HepG2 (cell line): ENCODE data around the gene SETD7. TPM values are rescaled to one million over a fixed set of nuclear protein-coding genes. Genes with fewer than 3 reads are reported as not detected.

Experiments used
- ATAC-seq: fragments of 200-7000 bp; cut with Tn5 transposase; 3 replicates; pipeline ENCODE4 v1.9.1; 2020; ENCODE audit warnings: mild to moderate bottlenecking, moderate library complexity
- BruUV-seq: library from RNA; stranded (reverse); fragments of 400-500 nt; replicated peaks from 2 replicates; lab custom pipeline; 2021; lab: Mats Ljungman, UMichigan
- CTCF ChIA-PET: fragments of 300-600 bp; formaldehyde crosslinking; extraction: SDS; loops from one replicate; lab custom pipeline; 2021; ENCODE audit warnings: low total read pairs, inconsistent platforms, low intra/inter-chr PET ratio; lab: Yijun Ruan, JAX
- POLR2A ChIA-PET: fragments of 350-600 bp; sonication (Branson Sonifier 250); formaldehyde crosslinking; loops from one replicate; lab custom pipeline; 2020; ENCODE audit warnings: antibody characterized with exemption, inconsistent platforms; lab: Yijun Ruan, JAX
- DNase-seq: peaks from one replicate; pipeline ENCODE4 v3.0.0-alpha.2; 2015; ENCODE audit warnings: low spot score
- FAIRE-seq: peaks from 3 replicates; lab custom pipeline; 2011; peaks lifted over from hg19 to GRCh38; lab: Jason Lieb, UNC
- H2AFZ ChIP-seq: one replicate; pipeline ENCODE4 v1.6.1; 2011; ENCODE audit warnings: low read length, inconsistent platforms
- H3K27ac ChIP-seq: fragments of 300-600 bp; 3 replicates; pipeline ENCODE4 v1.8.0; 2011; ENCODE audit warnings: mixed run types, mild to moderate bottlenecking, mixed read lengths, low read length, inconsistent platforms; ENCODE audit not compliant: insufficient read depth; ENCODE audit errors: extremely low read length
- H3K27me3 ChIP-seq, 2 experiments: fragments of 200-600 bp in 1 of 2; 2 replicates in 1 of 2; 3 replicates in 1 of 2; pipeline versions ENCODE4 v1.6.0 to v1.8.0; 2011; ENCODE audit warnings: low read length in 2 of 2, mild to moderate bottlenecking in 2 of 2, moderate library complexity in 2 of 2, inconsistent platforms in 1 of 2; ENCODE audit not compliant: insufficient read depth in 2 of 2, control insufficient read depth in 1 of 2
- H3K36me3 ChIP-seq, 2 experiments: fragments of 200-600 bp in 1 of 2; replicated peaks in 1 of 2; 2 replicates in 1 of 2; 3 replicates in 1 of 2; pipeline versions ENCODE4 v1.5.1 to v1.8.0; 2011; ENCODE audit warnings: low read length in 2 of 2, inconsistent platforms in 1 of 2; ENCODE audit not compliant: insufficient read depth in 2 of 2, control insufficient read depth in 1 of 2
- H3K4me1 ChIP-seq: 2 replicates; pipeline ENCODE4 v1.5.1; 2012; ENCODE audit warnings: low read length, inconsistent platforms; ENCODE audit not compliant: insufficient read depth
- H3K4me2 ChIP-seq: 2 replicates; pipeline ENCODE4 v1.6.0; 2011; ENCODE audit warnings: low read depth, low read length, inconsistent platforms
- H3K4me3 ChIP-seq, 3 experiments: fragments of 200-600 bp in 1 of 3; sonication (generic), shearing (Covaris generic) in 1 of 3; replicated peaks in 1 of 3; 2 replicates each; pipeline ENCODE4 v1.5.1; 2011 to 2016; ENCODE audit warnings: low read length in 3 of 3, inconsistent platforms in 2 of 3, low read depth in 2 of 3, mild to moderate bottlenecking in 2 of 3, control low read depth in 1 of 3, mixed read lengths in 1 of 3; ENCODE audit not compliant: insufficient read depth in 1 of 3
- H3K79me2 ChIP-seq: one replicate; pipeline ENCODE4 v1.6.1; 2011; ENCODE audit warnings: low read length, inconsistent platforms; ENCODE audit not compliant: insufficient read depth
- H3K9ac ChIP-seq: 2 replicates; pipeline ENCODE4 v1.6.0; 2011; ENCODE audit warnings: mild to moderate bottlenecking, low read depth, low read length, inconsistent platforms; ENCODE audit not compliant: insufficient read depth
- H3K9me3 ChIP-seq: 2 replicates; pipeline ENCODE4 v1.5.1; 2012; ENCODE audit warnings: mild to moderate bottlenecking, low read length
- H4K20me1 ChIP-seq: 2 replicates; pipeline ENCODE4 v1.6.0; 2011; ENCODE audit warnings: inconsistent platforms, mild to moderate bottlenecking, low read length, moderate library complexity; ENCODE audit not compliant: insufficient read depth
- RFX1 ChIP-seq: fragments of 450-650 bp; IDR thresholded peaks from 2 replicates; pipeline ENCODE4 v1.6.1; 2017
- RFXAP ChIP-seq: sonication (generic); formaldehyde crosslinking; IDR thresholded peaks from 2 replicates; pipeline ENCODE4 v1.4.0; 2020; ENCODE audit warnings: missing genetic modification reagents, borderline replicate concordance
- SP5 ChIP-seq: IDR thresholded peaks from 2 replicates; pipeline ENCODE4 v1.6.1; 2016; ENCODE audit warnings: low read depth, borderline replicate concordance
- TRIM24 ChIP-seq: sonication (generic); formaldehyde crosslinking; IDR thresholded peaks from 2 replicates; pipeline ENCODE4 v1.8.0; 2022; ENCODE audit warnings: mild to moderate bottlenecking, missing genetic modification reagents
- ZBTB1 ChIP-seq: sonication (generic); formaldehyde crosslinking; IDR thresholded peaks from 2 replicates; pipeline ENCODE4 v1.4.0; 2020; ENCODE audit warnings: missing genetic modification reagents, borderline replicate concordance
- ZBTB8A ChIP-seq: sonication (generic); formaldehyde crosslinking; IDR thresholded peaks from 2 replicates; pipeline ENCODE4 v1.4.0; 2020; ENCODE audit warnings: mild to moderate bottlenecking, low read depth, missing genetic modification reagents, borderline replicate concordance
- ZNF24 ChIP-seq: fragments of 450-650 bp; IDR thresholded peaks from 2 replicates; pipeline ENCODE4 v1.6.1; 2017; ENCODE audit warnings: antibody characterized with exemption, mild to moderate bottlenecking
- ZNF251 ChIP-seq: sonication (generic); formaldehyde crosslinking; IDR thresholded peaks from 2 replicates; pipeline ENCODE4 v1.9.0; 2021; ENCODE audit warnings: mild to moderate bottlenecking, missing genetic modification reagents
- ZNF513 ChIP-seq: sonication (generic); formaldehyde crosslinking; conservative IDR thresholded peaks from 2 replicates; pipeline ENCODE4 v1.5.0; 2020; ENCODE audit warnings: missing genetic modification reagents
- ZNF660 ChIP-seq: sonication (generic); formaldehyde crosslinking; IDR thresholded peaks from 2 replicates; pipeline ENCODE4 v1.5.1; 2020; ENCODE audit warnings: mild to moderate bottlenecking, low read depth, missing genetic modification reagents, borderline replicate concordance
- WGBS: methylation state at CpG from one replicate; pipeline ENCODE4 v1.1.6; 2017; ENCODE audit warnings: low lambda C conversion rate; 5-methylcytosine and 5-hydroxymethylcytosine counted together
- in situ Hi-C: cut with HindIII; loops from 2 replicates; pipeline ENCODE4 v1.10.0; 2017; ENCODE audit warnings: low pct_unique_long_range_greater_than_20kb; ENCODE audit not compliant: extremely low pct_ligation_motif_present
- intact Hi-C: fragments of 100-400 bp; cut with micrococcal nuclease; formaldehyde crosslinking; loops from one replicate; pipeline ENCODE4 v1.10.0; 2022; ENCODE audit not compliant: unreplicated experiment
- polyA plus RNA-seq, 8 experiments: library from polyadenylated mRNA; depleted of rRNA in 3 of 8; stranded (reverse) in 7 of 8; unstranded in 1 of 8; fragments of >200 nt; fragmentation: Illumina TruSeq in 4 of 8; extraction: Trizol in 4 of 8; gene quantifications; 2 replicates each; pipeline versions ENCODE4 v1.2.1 to v1.2.3, GENCODE V29; 2011 to 2016; ENCODE audit warnings: low read depth in 4 of 8, missing spikeins in 1 of 8, mixed read lengths in 1 of 8; ENCODE audit not compliant: insufficient read depth in 1 of 8
- total RNA-seq, 5 experiments: library from RNA; depleted of rRNA; stranded (reverse); fragments of >200 nt; fragmentation: Illumina TruSeq; extraction: Trizol; gene quantifications; 2 replicates each; pipeline ENCODE4 v1.2.3, GENCODE V29; 2016; ENCODE audit warnings: low read depth in 1 of 5
- TF ChIP-seq, protein P1 (sequence below): sonication (generic); formaldehyde crosslinking; IDR thresholded peaks from 2 replicates; pipeline ENCODE4 v1.5.1; 2020; ENCODE audit warnings: missing genetic modification reagents, mild to moderate bottlenecking, borderline replicate concordance
- TF ChIP-seq, protein P2 (sequence below): sonication (generic); formaldehyde crosslinking; IDR thresholded peaks from 2 replicates; pipeline ENCODE4 v1.4.0; 2020; ENCODE audit warnings: missing genetic modification reagents, borderline replicate concordance
- TF ChIP-seq, protein P3 (sequence below): sonication (generic); formaldehyde crosslinking; IDR thresholded peaks from 2 replicates; pipeline ENCODE4 v1.5.1; 2020; ENCODE audit warnings: missing genetic modification reagents, mild to moderate bottlenecking, borderline replicate concordance

Gene SETD7
- total and polyA plus RNA-seq, 2 of the 13 experiments (the other 11 are each of a cell fraction or from before 2014, with no cell fraction given): 0.08 to 0.22 TPM

GRCh38 chr4:139560406-139561104 is 4.5 kb upstream of the SETD7 start:
- BruUV-seq: no TSS peak
- no peak for DNase-seq
- POLR2A ChIA-PET: no interaction called here
- intact Hi-C loops: no loop called here
- H3K36me3 ChIP-seq: no peaks in the 10 kb centered on the region
- TF ChIP-seq ZBTB1 (CRISPR knock-in tag) (no peak), ZNF251 (CRISPR knock-in tag) (no peak), SP5 (CRISPR knock-in tag) (no peak), TRIM24 (no peak), ZNF513 (CRISPR knock-in tag) (no peak), ZNF24 (no peak), RFXAP (CRISPR knock-in tag) (no peak), ZNF660 (CRISPR knock-in tag) (no peak), ZBTB8A (no peak), RFX1 (no peak)
- TF ChIP-seq, protein P1, sequence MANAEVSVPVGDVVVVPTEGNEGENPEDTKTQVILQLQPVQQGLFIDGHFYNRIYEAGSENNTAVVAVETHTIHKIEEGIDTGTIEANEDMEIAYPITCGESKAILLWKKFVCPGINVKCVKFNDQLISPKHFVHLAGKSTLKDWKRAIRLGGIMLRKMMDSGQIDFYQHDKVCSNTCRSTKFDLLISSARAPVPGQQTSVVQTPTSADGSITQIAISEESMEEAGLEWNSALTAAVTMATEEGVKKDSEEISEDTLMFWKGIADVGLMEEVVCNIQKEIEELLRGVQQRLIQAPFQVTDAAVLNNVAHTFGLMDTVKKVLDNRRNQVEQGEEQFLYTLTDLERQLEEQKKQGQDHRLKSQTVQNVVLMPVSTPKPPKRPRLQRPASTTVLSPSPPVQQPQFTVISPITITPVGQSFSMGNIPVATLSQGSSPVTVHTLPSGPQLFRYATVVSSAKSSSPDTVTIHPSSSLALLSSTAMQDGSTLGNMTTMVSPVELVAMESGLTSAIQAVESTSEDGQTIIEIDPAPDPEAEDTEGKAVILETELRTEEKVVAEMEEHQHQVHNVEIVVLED (CRISPR knock-in tag): no peak
- TF ChIP-seq, protein P2, sequence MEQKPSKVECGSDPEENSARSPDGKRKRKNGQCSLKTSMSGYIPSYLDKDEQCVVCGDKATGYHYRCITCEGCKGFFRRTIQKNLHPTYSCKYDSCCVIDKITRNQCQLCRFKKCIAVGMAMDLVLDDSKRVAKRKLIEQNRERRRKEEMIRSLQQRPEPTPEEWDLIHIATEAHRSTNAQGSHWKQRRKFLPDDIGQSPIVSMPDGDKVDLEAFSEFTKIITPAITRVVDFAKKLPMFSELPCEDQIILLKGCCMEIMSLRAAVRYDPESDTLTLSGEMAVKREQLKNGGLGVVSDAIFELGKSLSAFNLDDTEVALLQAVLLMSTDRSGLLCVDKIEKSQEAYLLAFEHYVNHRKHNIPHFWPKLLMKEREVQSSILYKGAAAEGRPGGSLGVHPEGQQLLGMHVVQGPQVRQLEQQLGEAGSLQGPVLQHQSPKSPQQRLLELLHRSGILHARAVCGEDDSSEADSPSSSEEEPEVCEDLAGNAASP (CRISPR knock-in tag): no peak
- TF ChIP-seq, protein P3, sequence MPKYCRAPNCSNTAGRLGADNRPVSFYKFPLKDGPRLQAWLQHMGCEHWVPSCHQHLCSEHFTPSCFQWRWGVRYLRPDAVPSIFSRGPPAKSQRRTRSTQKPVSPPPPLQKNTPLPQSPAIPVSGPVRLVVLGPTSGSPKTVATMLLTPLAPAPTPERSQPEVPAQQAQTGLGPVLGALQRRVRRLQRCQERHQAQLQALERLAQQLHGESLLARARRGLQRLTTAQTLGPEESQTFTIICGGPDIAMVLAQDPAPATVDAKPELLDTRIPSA (CRISPR knock-in tag): no peak
- TF ChIP-seq, all 625 proteins: peak for 0
- FAIRE-seq: no peak
- in situ Hi-C loops: no loop called here
- Histone ChIP-seq H3K4me2 (no peak overlapping the region), H3K27me3 (peaks cover 6 to 51% of the 10 kb centered on the region in 2 experiments), H4K20me1 (no peaks in the 10 kb centered on the region; the same call in 1 of the 2 replicates), H3K9ac (no peak overlapping the region), H3K79me2 (no peaks in the 10 kb centered on the region), H3K4me3 (no peak overlapping the region), H3K9me3 (no peaks in the 10 kb centered on the region), H2AFZ (no peak overlapping the region), H3K4me1 (peaks cover 32% of the 10 kb centered on the region), H3K27ac (no peak overlapping the region)
- no peak for ATAC-seq
- CTCF ChIA-PET: no interaction called here
- 2% methylated on average over 6 of the region's 6 CpGs for WGBS
